ENCODE data around the gene TDRKH. TPM values are rescaled to one million over a fixed set of nuclear protein-coding genes. Genes with fewer than 3 reads are reported as not detected.

The TDRKH gene
- total RNA-seq, 1 donor from 2014 or later, result 6.8 TPM

DNA sequence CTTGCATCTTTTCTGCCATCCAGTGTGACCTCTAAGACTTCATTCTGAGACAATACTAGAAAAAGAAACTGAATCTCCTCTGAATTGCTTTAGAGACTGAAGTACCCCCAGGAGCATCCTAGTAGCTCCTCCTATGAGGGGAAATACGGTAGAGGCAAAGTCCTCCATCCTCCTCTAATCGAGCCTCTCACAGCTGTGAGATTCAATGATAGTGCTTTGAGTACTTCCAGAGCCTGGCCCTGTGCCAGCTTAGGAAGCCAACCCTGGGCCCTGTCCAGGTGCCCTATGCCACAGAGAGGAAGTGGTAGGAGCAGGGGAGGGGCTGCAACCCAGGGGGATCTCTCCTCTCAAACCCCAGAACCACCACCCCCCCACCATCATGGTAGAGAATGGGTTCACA is 30.6 kb upstream of the TDRKH start:
- TF ChIP-seq, protein P1, sequence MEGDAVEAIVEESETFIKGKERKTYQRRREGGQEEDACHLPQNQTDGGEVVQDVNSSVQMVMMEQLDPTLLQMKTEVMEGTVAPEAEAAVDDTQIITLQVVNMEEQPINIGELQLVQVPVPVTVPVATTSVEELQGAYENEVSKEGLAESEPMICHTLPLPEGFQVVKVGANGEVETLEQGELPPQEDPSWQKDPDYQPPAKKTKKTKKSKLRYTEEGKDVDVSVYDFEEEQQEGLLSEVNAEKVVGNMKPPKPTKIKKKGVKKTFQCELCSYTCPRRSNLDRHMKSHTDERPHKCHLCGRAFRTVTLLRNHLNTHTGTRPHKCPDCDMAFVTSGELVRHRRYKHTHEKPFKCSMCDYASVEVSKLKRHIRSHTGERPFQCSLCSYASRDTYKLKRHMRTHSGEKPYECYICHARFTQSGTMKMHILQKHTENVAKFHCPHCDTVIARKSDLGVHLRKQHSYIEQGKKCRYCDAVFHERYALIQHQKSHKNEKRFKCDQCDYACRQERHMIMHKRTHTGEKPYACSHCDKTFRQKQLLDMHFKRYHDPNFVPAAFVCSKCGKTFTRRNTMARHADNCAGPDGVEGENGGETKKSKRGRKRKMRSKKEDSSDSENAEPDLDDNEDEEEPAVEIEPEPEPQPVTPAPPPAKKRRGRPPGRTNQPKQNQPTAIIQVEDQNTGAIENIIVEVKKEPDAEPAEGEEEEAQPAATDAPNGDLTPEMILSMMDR (IDR thresholded peaks at IDR 0.05; ENCODE audit: insufficient read depth, low read length, severe bottlenecking), result no peak
- Histone ChIP-seq H3K4me3 (ENCODE audit: low read depth, low read length) (no peak overlapping the region), H3K36me3 (ENCODE audit: control insufficient read depth, insufficient read depth, low read length) (no peaks in the 10 kb centered on the region), H3K27me3 (ENCODE audit: control insufficient read depth, insufficient read depth, low read length) (no peaks in the 10 kb centered on the region)
- no peak for FAIRE-seq
- no peak for DNase-seq (ENCODE audit: low read depth)

DNA sequence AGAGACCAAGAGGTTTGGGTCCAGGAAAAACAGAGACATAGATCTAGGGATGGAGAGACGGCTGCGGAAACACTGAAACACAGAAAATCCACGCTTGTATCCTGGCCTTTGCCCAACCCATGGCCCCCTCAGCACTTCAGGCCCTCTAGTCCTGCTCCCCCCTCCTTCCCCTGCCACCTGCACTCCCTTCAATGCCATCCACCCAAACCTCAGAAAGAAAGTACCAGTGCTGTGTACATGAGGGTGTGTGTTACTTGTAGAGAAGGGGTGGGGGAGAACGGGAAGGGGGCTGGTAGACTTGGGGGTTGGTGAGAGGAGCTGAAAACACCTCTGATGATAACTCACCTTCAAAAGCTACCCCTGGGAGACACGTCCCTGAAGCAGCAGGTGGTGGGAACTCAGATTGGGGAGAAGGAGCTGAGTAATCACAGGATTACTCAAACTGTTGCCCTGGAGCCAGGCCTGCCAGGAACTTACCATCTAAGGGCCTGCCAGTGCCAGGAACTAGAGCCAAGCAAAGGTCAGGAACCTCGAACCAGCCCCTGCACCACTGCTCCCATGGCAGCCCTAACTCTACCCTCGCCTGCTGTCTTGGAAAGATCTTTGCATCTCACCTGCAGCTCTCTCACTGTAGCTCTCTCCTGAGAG is 29.8 kb upstream of the TDRKH start:
- no peaks in the 10 kb centered on the region for H3K27me3 ChIP-seq (ENCODE audit: control insufficient read depth, insufficient read depth, low read length)
- no peaks in the 10 kb centered on the region for H3K36me3 ChIP-seq (ENCODE audit: control insufficient read depth, insufficient read depth, low read length)
- TF ChIP-seq, protein P1 (IDR thresholded peaks at IDR 0.05; ENCODE audit: insufficient read depth, low read length, severe bottlenecking), result no peak
- FAIRE-seq (peak; percentile 76), DNase-seq (ENCODE audit: low read depth) (peak; percentile 73)
- H3K4me3 ChIP-seq (ENCODE audit: low read depth, low read length), result no peak overlapping the region

DNA sequence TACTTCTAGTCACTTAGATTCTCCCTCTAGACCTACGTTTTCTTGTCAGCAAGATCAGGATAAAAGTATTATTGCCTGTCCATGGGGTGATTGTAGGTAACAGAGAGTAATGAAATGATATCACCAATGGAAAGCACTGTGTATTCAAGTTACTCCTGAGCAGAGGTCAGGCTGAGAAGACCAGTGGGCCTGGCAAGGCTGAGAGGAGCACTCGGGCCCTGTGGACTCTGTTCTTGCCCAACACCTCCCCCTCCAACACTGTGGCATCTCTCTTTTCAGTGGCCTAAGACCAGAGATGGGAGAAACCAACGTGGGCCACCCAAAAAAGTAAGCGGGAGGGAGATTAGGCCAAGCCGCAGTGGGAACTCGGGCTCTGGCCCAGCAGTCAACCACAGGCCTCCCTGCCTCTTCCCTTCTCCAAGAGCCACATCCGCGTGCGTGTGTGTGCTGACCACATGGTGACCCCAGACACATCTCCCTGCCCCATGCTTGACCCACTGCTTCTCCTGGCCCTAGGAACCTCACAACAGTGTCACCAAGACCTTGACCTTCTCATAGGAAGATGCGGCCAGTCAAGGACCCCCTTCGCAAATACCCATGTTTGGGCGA is 29.0 kb upstream of the TDRKH start:
- TF ChIP-seq, protein P1 (IDR thresholded peaks at IDR 0.05; ENCODE audit: insufficient read depth, low read length, severe bottlenecking), result no peak
- no peak overlapping the region for H3K4me3 ChIP-seq (ENCODE audit: low read depth, low read length)
- no peaks in the 10 kb centered on the region for H3K36me3 ChIP-seq (ENCODE audit: control insufficient read depth, insufficient read depth, low read length)
- peak; percentile 77 for FAIRE-seq
- H3K27me3 ChIP-seq (ENCODE audit: control insufficient read depth, insufficient read depth, low read length), result peaks cover 3% of the 10 kb centered on the region
- DNase-seq (ENCODE audit: low read depth), result no peak

DNA sequence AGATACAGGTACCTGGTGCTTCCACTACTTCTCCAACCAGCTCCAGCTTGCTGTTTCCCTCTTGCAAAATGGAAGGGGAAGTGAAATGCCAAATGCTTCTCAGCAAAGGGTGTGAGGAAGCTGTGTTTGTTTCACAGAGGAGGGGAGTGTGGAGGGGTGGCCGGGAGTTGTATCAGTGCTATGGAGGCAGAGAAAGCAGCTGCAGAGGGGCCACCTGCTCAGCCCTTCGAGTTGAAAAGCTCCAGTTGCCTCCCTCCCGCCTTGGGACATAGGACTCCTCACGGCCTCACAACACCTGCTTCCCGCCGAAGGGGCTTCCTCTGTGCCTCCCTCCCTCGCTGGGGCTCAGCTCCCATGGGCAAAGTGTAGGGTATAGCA is 27.0 kb upstream of the TDRKH start:
- no peak overlapping the region for H3K4me3 ChIP-seq (ENCODE audit: low read depth, low read length)
- TF ChIP-seq, protein P1 (IDR thresholded peaks at IDR 0.05; ENCODE audit: insufficient read depth, low read length, severe bottlenecking), result no peak
- H3K36me3 ChIP-seq (ENCODE audit: control insufficient read depth, insufficient read depth, low read length), result no peaks in the 10 kb centered on the region
- no peak for DNase-seq (ENCODE audit: low read depth)
- FAIRE-seq, result no peak
- peaks cover 3% of the 10 kb centered on the region for H3K27me3 ChIP-seq (ENCODE audit: control insufficient read depth, insufficient read depth, low read length)

DNA sequence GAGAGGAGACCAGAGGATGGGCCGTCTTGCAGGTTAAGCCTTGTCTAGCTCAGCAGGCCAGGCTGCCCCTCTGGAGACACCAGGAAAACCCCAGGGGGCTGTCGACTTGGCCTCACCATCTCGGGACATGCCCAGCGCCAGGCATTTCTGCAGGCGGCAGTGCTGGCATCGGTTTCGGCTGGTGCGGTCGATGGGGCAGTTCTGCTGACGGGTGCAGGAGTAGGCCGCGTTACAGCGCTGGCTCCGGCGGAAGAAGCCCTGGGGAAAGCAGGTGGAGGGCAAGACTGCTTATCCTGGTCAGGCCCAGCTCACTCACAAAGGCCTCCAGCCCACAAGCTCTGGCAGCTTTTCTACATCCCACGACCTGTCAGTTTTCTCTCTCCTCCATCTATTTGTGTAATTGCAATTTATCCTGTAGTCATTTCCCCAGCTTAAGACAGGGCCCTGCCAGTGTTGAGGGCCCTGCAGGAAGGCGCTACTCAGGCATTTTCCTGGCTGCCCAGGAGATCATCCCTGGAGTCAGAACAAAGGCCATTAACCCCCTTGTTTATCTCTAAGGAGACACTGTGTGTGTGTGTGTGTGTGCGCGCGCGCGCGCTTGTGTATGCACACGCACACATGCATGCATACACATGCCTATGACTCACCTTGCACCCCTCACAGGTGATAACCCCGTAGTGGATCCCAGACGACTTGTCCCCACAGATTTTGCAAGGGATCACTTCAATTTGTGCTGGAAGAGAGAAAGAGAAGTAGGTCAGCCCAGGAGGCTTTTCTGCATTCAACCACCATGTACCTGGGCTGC is 26.4 kb upstream of the TDRKH start:
- H3K4me3 ChIP-seq (ENCODE audit: low read depth, low read length), result no peak overlapping the region
- TF ChIP-seq, protein P1 (IDR thresholded peaks at IDR 0.05; ENCODE audit: insufficient read depth, low read length, severe bottlenecking), result no peak
- FAIRE-seq (peak; percentile 40), DNase-seq (ENCODE audit: low read depth) (peak; percentile 47)
- no peaks in the 10 kb centered on the region for H3K36me3 ChIP-seq (ENCODE audit: control insufficient read depth, insufficient read depth, low read length)
- peaks cover 3% of the 10 kb centered on the region for H3K27me3 ChIP-seq (ENCODE audit: control insufficient read depth, insufficient read depth, low read length)
